ENCODE data around the gene ZNF331.

ZNF331 gene

DNA sequence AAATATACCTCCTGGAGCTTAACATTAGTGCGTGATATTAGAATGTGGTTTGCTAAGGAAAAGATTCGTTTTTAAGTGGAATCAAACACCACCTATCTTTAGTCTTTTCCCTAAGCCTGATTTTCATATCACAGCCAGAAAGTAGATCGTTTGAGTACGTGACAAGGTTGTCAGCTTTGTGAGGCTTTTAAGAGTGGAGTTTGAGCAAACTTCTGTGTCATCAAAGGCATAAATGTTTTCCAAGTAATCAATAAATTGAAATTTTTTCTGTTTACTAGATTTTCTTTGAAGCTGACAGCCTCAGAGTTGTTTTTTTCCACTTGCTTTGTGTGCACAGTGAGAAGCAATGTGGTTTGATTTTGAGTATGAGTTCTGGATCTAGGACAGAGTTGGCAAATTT is 6.5 kb upstream of the ZNF331 start:
- TF ChIP-seq YY1 (IDR thresholded peaks at IDR 0.05; ENCODE audit: low read depth) = no peak
- no peak for TF ChIP-seq EGR1 (IDR thresholded peaks at IDR 0.05)
- no peak for TF ChIP-seq TAF1 (IDR thresholded peaks at IDR 0.05; ENCODE audit: low read depth)
- TF ChIP-seq, protein P1, sequence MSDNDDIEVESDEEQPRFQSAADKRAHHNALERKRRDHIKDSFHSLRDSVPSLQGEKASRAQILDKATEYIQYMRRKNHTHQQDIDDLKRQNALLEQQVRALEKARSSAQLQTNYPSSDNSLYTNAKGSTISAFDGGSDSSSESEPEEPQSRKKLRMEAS (IDR thresholded peaks at IDR 0.05) = no peak
- TF ChIP-seq ZBTB7A (IDR thresholded peaks at IDR 0.05; ENCODE audit: low read depth) = no peak
- no peak for TF ChIP-seq TEAD4 (IDR thresholded peaks at IDR 0.05)
- no peak for TF ChIP-seq NFIC (IDR thresholded peaks at IDR 0.05)
- TF ChIP-seq, protein P2, sequence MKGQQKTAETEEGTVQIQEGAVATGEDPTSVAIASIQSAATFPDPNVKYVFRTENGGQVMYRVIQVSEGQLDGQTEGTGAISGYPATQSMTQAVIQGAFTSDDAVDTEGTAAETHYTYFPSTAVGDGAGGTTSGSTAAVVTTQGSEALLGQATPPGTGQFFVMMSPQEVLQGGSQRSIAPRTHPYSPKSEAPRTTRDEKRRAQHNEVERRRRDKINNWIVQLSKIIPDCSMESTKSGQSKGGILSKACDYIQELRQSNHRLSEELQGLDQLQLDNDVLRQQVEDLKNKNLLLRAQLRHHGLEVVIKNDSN (IDR thresholded peaks at IDR 0.05) = no peak
- no peak for TF ChIP-seq FOXM1 (IDR thresholded peaks at IDR 0.05; ENCODE audit: borderline replicate concordance, low read depth)
- TF ChIP-seq EP300 (IDR thresholded peaks at IDR 0.05; ENCODE audit: borderline replicate concordance) = no peak
- no peak for TF ChIP-seq RAD21 (IDR thresholded peaks at IDR 0.05; ENCODE audit: low read depth)
- TF ChIP-seq, protein P3, sequence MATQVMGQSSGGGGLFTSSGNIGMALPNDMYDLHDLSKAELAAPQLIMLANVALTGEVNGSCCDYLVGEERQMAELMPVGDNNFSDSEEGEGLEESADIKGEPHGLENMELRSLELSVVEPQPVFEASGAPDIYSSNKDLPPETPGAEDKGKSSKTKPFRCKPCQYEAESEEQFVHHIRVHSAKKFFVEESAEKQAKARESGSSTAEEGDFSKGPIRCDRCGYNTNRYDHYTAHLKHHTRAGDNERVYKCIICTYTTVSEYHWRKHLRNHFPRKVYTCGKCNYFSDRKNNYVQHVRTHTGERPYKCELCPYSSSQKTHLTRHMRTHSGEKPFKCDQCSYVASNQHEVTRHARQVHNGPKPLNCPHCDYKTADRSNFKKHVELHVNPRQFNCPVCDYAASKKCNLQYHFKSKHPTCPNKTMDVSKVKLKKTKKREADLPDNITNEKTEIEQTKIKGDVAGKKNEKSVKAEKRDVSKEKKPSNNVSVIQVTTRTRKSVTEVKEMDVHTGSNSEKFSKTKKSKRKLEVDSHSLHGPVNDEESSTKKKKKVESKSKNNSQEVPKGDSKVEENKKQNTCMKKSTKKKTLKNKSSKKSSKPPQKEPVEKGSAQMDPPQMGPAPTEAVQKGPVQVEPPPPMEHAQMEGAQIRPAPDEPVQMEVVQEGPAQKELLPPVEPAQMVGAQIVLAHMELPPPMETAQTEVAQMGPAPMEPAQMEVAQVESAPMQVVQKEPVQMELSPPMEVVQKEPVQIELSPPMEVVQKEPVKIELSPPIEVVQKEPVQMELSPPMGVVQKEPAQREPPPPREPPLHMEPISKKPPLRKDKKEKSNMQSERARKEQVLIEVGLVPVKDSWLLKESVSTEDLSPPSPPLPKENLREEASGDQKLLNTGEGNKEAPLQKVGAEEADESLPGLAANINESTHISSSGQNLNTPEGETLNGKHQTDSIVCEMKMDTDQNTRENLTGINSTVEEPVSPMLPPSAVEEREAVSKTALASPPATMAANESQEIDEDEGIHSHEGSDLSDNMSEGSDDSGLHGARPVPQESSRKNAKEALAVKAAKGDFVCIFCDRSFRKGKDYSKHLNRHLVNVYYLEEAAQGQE (IDR thresholded peaks at IDR 0.05; ENCODE audit: low read depth) = no peak
- TF ChIP-seq CEBPB (IDR thresholded peaks at IDR 0.05) = no peak
- TF ChIP-seq TCF12 (IDR thresholded peaks at IDR 0.05; ENCODE audit: low read depth) = no peak
- no peak for TF ChIP-seq CREB1 (IDR thresholded peaks at IDR 0.05; ENCODE audit: low read depth)

DNA sequence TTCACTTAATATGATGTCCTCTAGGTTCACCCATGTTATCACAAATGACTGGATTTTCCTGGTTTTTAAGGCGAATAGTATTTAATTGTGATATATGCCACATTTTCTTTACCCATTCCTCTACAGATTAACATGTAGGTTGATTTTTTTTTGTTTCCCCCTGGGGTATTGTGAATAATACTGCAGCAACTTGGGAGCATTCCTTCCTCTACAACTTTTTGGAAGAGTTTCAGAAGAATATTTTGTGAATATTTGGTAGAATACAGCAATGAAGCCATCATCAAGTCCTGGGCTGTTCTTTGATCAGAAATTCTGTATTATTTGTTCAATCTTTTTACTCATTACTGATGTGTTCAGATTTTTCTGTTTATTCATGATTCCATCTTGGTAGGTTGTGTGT is 5.6 kb upstream of the ZNF331 start:
- TF ChIP-seq FOXM1 (IDR thresholded peaks at IDR 0.05; ENCODE audit: borderline replicate concordance, low read depth) = no peak
- TF ChIP-seq EP300 (IDR thresholded peaks at IDR 0.05; ENCODE audit: borderline replicate concordance) = no peak
- TF ChIP-seq, protein P2 (IDR thresholded peaks at IDR 0.05) = no peak
- no peak for TF ChIP-seq TCF12 (IDR thresholded peaks at IDR 0.05; ENCODE audit: low read depth)

DNA sequence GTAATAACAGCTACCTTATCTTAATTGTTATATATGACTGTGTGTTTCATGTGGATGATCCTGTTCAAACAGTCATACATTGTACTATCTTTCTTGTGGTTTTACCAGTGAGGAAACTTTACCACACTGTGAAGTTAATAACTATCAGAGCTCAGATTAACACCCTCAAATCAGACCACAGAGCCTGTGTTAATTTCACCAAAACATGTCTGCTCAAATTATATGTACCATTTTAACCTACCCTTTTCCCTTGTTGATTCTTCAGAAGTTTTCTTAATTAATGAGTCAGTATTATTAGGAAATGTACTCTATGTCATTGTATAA is 1.8 kb upstream of the ZNF331 start:
- TF ChIP-seq NFIC (IDR thresholded peaks at IDR 0.05) = no peak
- no peak for TF ChIP-seq CREB1 (IDR thresholded peaks at IDR 0.05; ENCODE audit: low read depth)
- no peak for TF ChIP-seq YY1 (IDR thresholded peaks at IDR 0.05; ENCODE audit: low read depth)
- no peak for TF ChIP-seq EGR1 (IDR thresholded peaks at IDR 0.05)
- no peak for TF ChIP-seq CEBPB (IDR thresholded peaks at IDR 0.05)
- no peak for TF ChIP-seq TEAD4 (IDR thresholded peaks at IDR 0.05)
- no peak for TF ChIP-seq TAF1 (IDR thresholded peaks at IDR 0.05; ENCODE audit: low read depth)
- TF ChIP-seq FOXM1 (IDR thresholded peaks at IDR 0.05; ENCODE audit: borderline replicate concordance, low read depth) = no peak
- TF ChIP-seq, protein P3 (IDR thresholded peaks at IDR 0.05; ENCODE audit: low read depth) = no peak
- no peak for TF ChIP-seq TCF12 (IDR thresholded peaks at IDR 0.05; ENCODE audit: low read depth)
- TF ChIP-seq, protein P1 (IDR thresholded peaks at IDR 0.05) = no peak
- no peak for TF ChIP-seq ZBTB7A (IDR thresholded peaks at IDR 0.05; ENCODE audit: low read depth)
- TF ChIP-seq EP300 (IDR thresholded peaks at IDR 0.05; ENCODE audit: borderline replicate concordance) = no peak
- TF ChIP-seq RAD21 (IDR thresholded peaks at IDR 0.05; ENCODE audit: low read depth) = no peak
- TF ChIP-seq, protein P2 (IDR thresholded peaks at IDR 0.05) = no peak

DNA sequence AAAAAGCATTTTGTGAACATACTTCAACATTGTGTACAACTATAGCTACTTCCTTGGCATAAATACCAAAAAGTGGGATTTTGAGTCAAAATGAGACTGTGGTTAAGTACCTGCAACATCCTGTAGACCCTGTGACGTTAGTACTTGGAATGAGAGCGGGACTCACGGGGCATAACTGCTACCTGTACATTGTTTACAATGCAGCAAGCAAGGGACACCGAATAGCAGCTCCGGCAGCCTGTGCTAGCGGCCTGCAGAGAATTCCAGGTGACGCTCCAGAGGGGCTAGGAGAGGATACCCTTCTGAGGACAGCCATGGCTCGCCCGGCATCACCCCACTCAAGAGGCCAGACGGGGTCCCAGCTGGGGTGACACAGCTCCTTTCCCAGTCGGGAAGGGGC is 824 bp upstream of the ZNF331 start:
- TF ChIP-seq EP300 (IDR thresholded peaks at IDR 0.05; ENCODE audit: borderline replicate concordance) (no peak), NFIC (IDR thresholded peaks at IDR 0.05) (no peak), ZBTB7A (IDR thresholded peaks at IDR 0.05; ENCODE audit: low read depth) (no peak), YY1 (IDR thresholded peaks at IDR 0.05; ENCODE audit: low read depth) (no peak), TEAD4 (IDR thresholded peaks at IDR 0.05) (no peak), CREB1 (IDR thresholded peaks at IDR 0.05; ENCODE audit: low read depth) (no peak), TAF1 (IDR thresholded peaks at IDR 0.05; ENCODE audit: low read depth) (no peak), RAD21 (IDR thresholded peaks at IDR 0.05; ENCODE audit: low read depth) (no peak), TCF12 (IDR thresholded peaks at IDR 0.05; ENCODE audit: low read depth) (no peak)
- TF ChIP-seq, protein P3 (IDR thresholded peaks at IDR 0.05; ENCODE audit: low read depth) = no peak
- TF ChIP-seq, protein P1 (IDR thresholded peaks at IDR 0.05) = no peak
- TF ChIP-seq, protein P2 (IDR thresholded peaks at IDR 0.05) = no peak
